ENCODE measurements around the gene MINAR2. TPM values are rescaled to one million over a fixed set of nuclear protein-coding genes. Genes with fewer than 3 reads are reported as not detected.

The MINAR2 gene
- not detected for total RNA-seq

- POLR2A ChIA-PET, result no interaction called here
- H3K27ac Mint-ChIP-seq, result no peak within 1 kb of the TSS
- H3K4me1 Mint-ChIP-seq (ENCODE audit: low read depth), result no peaks in the 10 kb centered on the region
- no peak within 1 kb of the TSS for H3K4me3 Mint-ChIP-seq
- H3K36me3 Mint-ChIP-seq (ENCODE audit: low read depth), result no peaks in the 10 kb centered on the region
- ATAC-seq (no peak), DNase-seq (no peak)
- CTCF ChIA-PET, result interaction anchor here (0.6 to 0.7 kb wide), 2 partner anchors 19 to 1776 kb away, joined by 3 read pairs; no protein-coding TSS in a partner anchor
- H3K9me3 Mint-ChIP-seq (ENCODE audit: insufficient read depth), result no peaks in the 10 kb centered on the region
- H3K27me3 Mint-ChIP-seq (ENCODE audit: low read depth), result no peaks in the 10 kb centered on the region
Observed at GRCh38 chr5:129747572-129748407, at the start of gene MINAR2. MINAR2 (plus strand) TSS chr5:129748094; CDS start chr5:129748191, 97 bp downstream.

GRCh38 chr5:129698661-129699060, 49.2 kb upstream of the MINAR2 start:
- Mint-ChIP-seq H3K4me1 (ENCODE audit: low read depth) (no peaks in the 10 kb centered on the region), H3K27me3 (ENCODE audit: low read depth) (no peaks in the 10 kb centered on the region), H3K4me3 (no peak overlapping the region), H3K36me3 (ENCODE audit: low read depth) (no peaks in the 10 kb centered on the region), H3K27ac (no peak overlapping the region), H3K9me3 (ENCODE audit: insufficient read depth) (no peaks in the 10 kb centered on the region)
- ATAC-seq (no peak), DNase-seq (no peak)
- CTCF ChIA-PET, result no interaction called here
- POLR2A ChIA-PET, result no interaction called here

- no peak overlapping the region for H3K27ac Mint-ChIP-seq
- no peaks in the 10 kb centered on the region for H3K36me3 Mint-ChIP-seq (ENCODE audit: low read depth)
- POLR2A ChIA-PET, result no interaction called here
- no peak for ATAC-seq
- CTCF ChIA-PET, result no interaction called here
- no peaks in the 10 kb centered on the region for H3K4me1 Mint-ChIP-seq (ENCODE audit: low read depth)
- H3K27me3 Mint-ChIP-seq (ENCODE audit: low read depth), result no peaks in the 10 kb centered on the region
- no peaks in the 10 kb centered on the region for H3K9me3 Mint-ChIP-seq (ENCODE audit: insufficient read depth)
- no peak for DNase-seq
- no peak overlapping the region for H3K4me3 Mint-ChIP-seq
Observed at GRCh38 chr5:129716235-129716634, 31.7 kb upstream of the MINAR2 start.

GRCh38 chr5:129716651-129717050, 31.2 kb upstream of the MINAR2 start:
- no peaks in the 10 kb centered on the region for H3K36me3 Mint-ChIP-seq (ENCODE audit: low read depth)
- no peak for ATAC-seq
- CTCF ChIA-PET, result no interaction called here
- no peak for DNase-seq
- no peaks in the 10 kb centered on the region for H3K9me3 Mint-ChIP-seq (ENCODE audit: insufficient read depth)
- POLR2A ChIA-PET, result no interaction called here
- H3K4me3 Mint-ChIP-seq, result no peak overlapping the region
- no peak overlapping the region for H3K27ac Mint-ChIP-seq
- H3K4me1 Mint-ChIP-seq (ENCODE audit: low read depth), result no peaks in the 10 kb centered on the region
- no peaks in the 10 kb centered on the region for H3K27me3 Mint-ChIP-seq (ENCODE audit: low read depth)

- CTCF ChIA-PET, result no interaction called here
- DNase-seq, result no peak
Observed at GRCh38 chr5:129717751-129718310, 30.1 kb upstream of the MINAR2 start.

GRCh38 chr5:129718471-129719090, 29.3 kb upstream of the MINAR2 start:
- no peaks in the 10 kb centered on the region for H3K4me1 Mint-ChIP-seq (ENCODE audit: low read depth)
- DNase-seq (no peak), ATAC-seq (no peak)
- no peaks in the 10 kb centered on the region for H3K9me3 Mint-ChIP-seq (ENCODE audit: insufficient read depth)
- ChIA-PET POLR2A (no interaction called here), CTCF (no interaction called here)
- no peak overlapping the region for H3K27ac Mint-ChIP-seq
- H3K27me3 Mint-ChIP-seq (ENCODE audit: low read depth), result no peaks in the 10 kb centered on the region
- H3K4me3 Mint-ChIP-seq, result no peak overlapping the region
- H3K36me3 Mint-ChIP-seq (ENCODE audit: low read depth), result no peaks in the 10 kb centered on the region

More at GRCh38 chr5:129717751-129718310, 30.1 kb upstream of the MINAR2 start:
- Mint-ChIP-seq H3K27me3 (ENCODE audit: low read depth) (no peaks in the 10 kb centered on the region), H3K9me3 (ENCODE audit: insufficient read depth) (no peaks in the 10 kb centered on the region), H3K36me3 (ENCODE audit: low read depth) (no peaks in the 10 kb centered on the region), H3K4me3 (no peak overlapping the region), H3K4me1 (ENCODE audit: low read depth) (no peaks in the 10 kb centered on the region), H3K27ac (no peak overlapping the region)
- POLR2A ChIA-PET, result no interaction called here
- ATAC-seq, result no peak

- Mint-ChIP-seq H3K4me3 (no peak overlapping the region), H3K27ac (no peak overlapping the region), H3K27me3 (ENCODE audit: low read depth) (no peaks in the 10 kb centered on the region), H3K9me3 (ENCODE audit: insufficient read depth) (no peaks in the 10 kb centered on the region), H3K36me3 (ENCODE audit: low read depth) (no peaks in the 10 kb centered on the region), H3K4me1 (ENCODE audit: low read depth) (no peaks in the 10 kb centered on the region)
- ATAC-seq (no peak), DNase-seq (no peak)
- CTCF ChIA-PET, result no interaction called here
- POLR2A ChIA-PET, result no interaction called here
Observed at GRCh38 chr5:129724222-129724621, 23.7 kb upstream of the MINAR2 start.

GRCh38 chr5:129724647-129725046, 23.2 kb upstream of the MINAR2 start:
- no peaks in the 10 kb centered on the region for H3K36me3 Mint-ChIP-seq (ENCODE audit: low read depth)
- DNase-seq, result no peak

GRCh38 chr5:129739773-129740172, 8.1 kb upstream of the MINAR2 start:
- ATAC-seq (no peak), DNase-seq (no peak)
- ChIA-PET POLR2A (no interaction called here), CTCF (no interaction called here)
- Mint-ChIP-seq H3K9me3 (ENCODE audit: insufficient read depth) (no peaks in the 10 kb centered on the region), H3K27ac (no peak overlapping the region), H3K27me3 (ENCODE audit: low read depth) (no peaks in the 10 kb centered on the region), H3K4me3 (no peak overlapping the region), H3K36me3 (ENCODE audit: low read depth) (no peaks in the 10 kb centered on the region), H3K4me1 (ENCODE audit: low read depth) (no peaks in the 10 kb centered on the region)

More at GRCh38 chr5:129724647-129725046, 23.2 kb upstream of the MINAR2 start:
- H3K4me3 Mint-ChIP-seq, result no peak overlapping the region
- ChIA-PET CTCF (no interaction called here), POLR2A (no interaction called here)
- H3K4me1 Mint-ChIP-seq (ENCODE audit: low read depth), result no peaks in the 10 kb centered on the region
- no peaks in the 10 kb centered on the region for H3K27me3 Mint-ChIP-seq (ENCODE audit: low read depth)
- ATAC-seq, result no peak
- no peak overlapping the region for H3K27ac Mint-ChIP-seq
- no peaks in the 10 kb centered on the region for H3K9me3 Mint-ChIP-seq (ENCODE audit: insufficient read depth)

- ChIA-PET CTCF (interaction anchor here (1.0 kb wide), 1 partner anchor 25 kb away, joined by 3 read pairs; no protein-coding TSS in a partner anchor), POLR2A (no interaction called here)
- no peak for DNase-seq
- ATAC-seq, result no peak
- no peak overlapping the region for H3K4me3 Mint-ChIP-seq
- H3K27me3 Mint-ChIP-seq (ENCODE audit: low read depth), result no peaks in the 10 kb centered on the region
- H3K27ac Mint-ChIP-seq, result no peak overlapping the region
- H3K9me3 Mint-ChIP-seq (ENCODE audit: insufficient read depth), result no peaks in the 10 kb centered on the region
- no peaks in the 10 kb centered on the region for H3K36me3 Mint-ChIP-seq (ENCODE audit: low read depth)
- H3K4me1 Mint-ChIP-seq (ENCODE audit: low read depth), result no peaks in the 10 kb centered on the region
Observed at GRCh38 chr5:129743541-129744187, 4.2 kb upstream of the MINAR2 start.

- CTCF ChIA-PET, result no interaction called here
- H3K27me3 Mint-ChIP-seq (ENCODE audit: low read depth), result no peaks in the 10 kb centered on the region
- H3K27ac Mint-ChIP-seq, result no peak overlapping the region
- POLR2A ChIA-PET, result no interaction called here
- no peaks in the 10 kb centered on the region for H3K9me3 Mint-ChIP-seq (ENCODE audit: insufficient read depth)
- H3K4me3 Mint-ChIP-seq, result no peak overlapping the region
- no peaks in the 10 kb centered on the region for H3K36me3 Mint-ChIP-seq (ENCODE audit: low read depth)
- H3K4me1 Mint-ChIP-seq (ENCODE audit: low read depth), result no peaks in the 10 kb centered on the region
- DNase-seq (no peak), ATAC-seq (no peak)
Observed at GRCh38 chr5:129745997-129746396, 1.9 kb upstream of the MINAR2 start.

- Mint-ChIP-seq H3K4me3 (no peak overlapping the region), H3K27ac (no peak overlapping the region), H3K27me3 (ENCODE audit: low read depth) (no peaks in the 10 kb centered on the region), H3K9me3 (ENCODE audit: insufficient read depth) (no peaks in the 10 kb centered on the region), H3K4me1 (ENCODE audit: low read depth) (no peaks in the 10 kb centered on the region), H3K36me3 (ENCODE audit: low read depth) (no peaks in the 10 kb centered on the region)
- DNase-seq (no peak), ATAC-seq (no peak)
- CTCF ChIA-PET, result no interaction called here
- POLR2A ChIA-PET, result no interaction called here
Observed at GRCh38 chr5:129746876-129747275, 1.0 kb upstream of the MINAR2 start.

Measured in activated CD8-positive, alpha-beta T cell treated with anti-CD3 and anti-CD28 coated beads, Interleukin-2, amount 10 ng/mL, durations not matched to agents 7 days and 5 days (primary cell).